Measurements from ENCODE around the gene MCTP1.

DNA sequence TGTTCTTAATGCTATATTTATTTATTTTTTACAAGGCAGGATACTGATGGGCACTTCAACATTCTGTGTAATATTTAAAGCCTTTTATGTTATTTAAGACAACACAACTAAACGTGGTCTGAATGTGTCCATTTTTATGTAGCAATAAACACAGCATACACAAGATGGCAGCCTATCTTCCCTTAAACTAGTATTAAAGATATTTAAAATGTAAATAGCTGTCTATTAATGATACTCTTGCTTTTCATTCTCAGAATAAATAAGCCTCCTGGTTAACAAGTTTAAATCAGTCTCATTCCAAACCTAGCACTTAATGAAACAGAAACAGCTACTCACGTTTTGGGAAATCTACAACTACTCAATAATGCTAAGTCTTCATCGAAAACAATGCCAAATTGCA lies 315.7 kb downstream of the MCTP1 start:
- TF ChIP-seq CTCF (IDR thresholded peaks at IDR 0.05; ENCODE audit: low read length), result no peak; the same call in 1 of the 2 replicates
- TF ChIP-seq EZH2 (optimal IDR thresholded peaks at IDR 0.05; ENCODE audit: low read depth, low read length), result no peak
- no peak for TF ChIP-seq EZH2phosphoT487 (IDR thresholded peaks at IDR 0.05; ENCODE audit: low read length)

All from MM.1S (cell line).